EH (cell line): ENCODE data around the gene PTTG2.

Source experiments
- DNase-seq: peaks from one replicate; pipeline ENCODE4 v3.0.0-alpha.2; 2015; ENCODE audit warnings: low read depth

The PTTG2 gene

GRCh38 chr4:38009421-38009820 is 49.2 kb downstream of the PTTG2 start:
- DNase-seq, result no peak

DNA sequence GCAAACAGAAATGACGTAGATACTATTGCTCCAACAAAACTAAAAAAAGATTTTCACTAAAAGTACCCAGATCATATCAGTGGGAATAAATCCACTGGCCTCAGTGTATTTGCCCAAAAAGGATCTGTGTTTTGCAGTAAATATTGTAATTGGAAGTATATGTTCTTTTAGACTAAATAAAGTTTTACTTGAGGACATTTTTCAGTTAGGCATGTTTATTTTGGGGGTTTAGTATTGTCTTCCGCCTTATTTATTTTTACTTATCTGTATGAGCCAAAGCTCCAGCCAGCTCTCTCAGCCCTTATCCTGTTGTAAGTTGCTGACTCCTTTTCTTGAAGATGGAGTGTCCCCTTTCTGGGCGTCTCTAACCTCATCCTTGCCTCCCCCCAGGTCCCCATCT is 49.8 kb downstream of the PTTG2 start:
- no peak for DNase-seq
